GM23338 (cell line): ENCODE results near the gene UGGT2. TPM values are rescaled to one million over a fixed set of nuclear protein-coding genes. Genes with fewer than 3 reads are reported as not detected.

Experiments used
- ATAC-seq: fragments of 200-7000 bp; cut with Tn5 transposase; 3 replicates; pipeline ENCODE4 v1.9.1; 2020
- DNase-seq: peaks from one replicate; pipeline ENCODE4 v3.0.0-alpha.2; 2015; ENCODE audit warnings: low spot score
- H2AFZ ChIP-seq: fragments of 200-600 bp; sonication (generic); 2 replicates; pipeline ENCODE4 v1.8.0; 2016; ENCODE audit warnings: antibody characterized with exemption, mild to moderate bottlenecking, moderate library complexity
- H3F3A ChIP-seq: fragments of 200-600 bp; sonication (generic); replicated peaks from 2 replicates; pipeline ENCODE4 v1.8.0; 2017; ENCODE audit warnings: antibody characterized with exemption, mixed run types, low read depth
- H3K27ac ChIP-seq: fragments of 200-600 bp; sonication (generic); 2 replicates; pipeline ENCODE4 v1.6.1; 2016; ENCODE audit warnings: low read depth
- H3K27me3 ChIP-seq: fragments of 200-600 bp; sonication (generic); 2 replicates; pipeline ENCODE4 v1.8.0; 2016; ENCODE audit warnings: mild to moderate bottlenecking, mixed run types, moderate library complexity; ENCODE audit not compliant: insufficient read depth
- H3K36me3 ChIP-seq: fragments of 200-600 bp; sonication (generic); 2 replicates; pipeline ENCODE4 v1.8.0; 2016; ENCODE audit warnings: mild to moderate bottlenecking; ENCODE audit not compliant: insufficient read depth
- H3K4me1 ChIP-seq: fragments of 200-600 bp; sonication (generic); 2 replicates; pipeline ENCODE4 v1.8.0; 2016; ENCODE audit warnings: mild to moderate bottlenecking, moderate library complexity; ENCODE audit not compliant: insufficient read depth
- H3K4me2 ChIP-seq: fragments of 200-600 bp; sonication (generic); 2 replicates; pipeline ENCODE4 v1.7.1; 2017; ENCODE audit warnings: mixed run types
- H3K4me3 ChIP-seq: fragments of 200-600 bp; sonication (generic); 2 replicates; pipeline ENCODE4 v1.6.1; 2016; ENCODE audit warnings: mixed run types
- H3K79me2 ChIP-seq: fragments of 200-600 bp; sonication (generic); replicated peaks from 2 replicates; pipeline ENCODE4 v1.8.0; 2017; ENCODE audit warnings: mild to moderate bottlenecking; ENCODE audit not compliant: insufficient read depth
- H3K9me2 ChIP-seq: fragments of 200-600 bp; sonication (generic); 2 replicates; pipeline ENCODE4 v1.8.0; 2017; ENCODE audit not compliant: insufficient read depth
- H4K20me1 ChIP-seq: fragments of 200-600 bp; sonication (generic); replicated peaks from 2 replicates; pipeline ENCODE4 v1.8.0; 2017; ENCODE audit warnings: mild to moderate bottlenecking; ENCODE audit not compliant: insufficient read depth
- H3K27ac Mint-ChIP-seq: 2 replicates; pipeline ENCODE4 v1.8.0; 2020; ENCODE audit warnings: inconsistent platforms, mild to moderate bottlenecking, moderate library complexity, mixed read lengths
- H3K27me3 Mint-ChIP-seq: 3 replicates; pipeline ENCODE4 v1.8.0; 2022; ENCODE audit warnings: low read depth, mild to moderate bottlenecking, moderate library complexity, mixed read lengths, inconsistent platforms; ENCODE audit not compliant: insufficient read depth, poor library complexity
- H3K36me3 Mint-ChIP-seq: 3 replicates; pipeline ENCODE4 v1.8.0; 2021; ENCODE audit warnings: low read depth, mild to moderate bottlenecking, inconsistent platforms, moderate library complexity, mixed read lengths
- H3K4me1 Mint-ChIP-seq: 3 replicates; pipeline ENCODE4 v1.8.0; 2020; ENCODE audit warnings: mild to moderate bottlenecking, inconsistent platforms, mixed read lengths
- H3K4me3 Mint-ChIP-seq: 3 replicates; pipeline ENCODE4 v1.8.0; 2021; ENCODE audit warnings: moderate library complexity, mild to moderate bottlenecking, inconsistent platforms, mixed read lengths
- H3K9me3 Mint-ChIP-seq: 3 replicates; pipeline ENCODE4 v1.8.0; 2020; ENCODE audit warnings: moderate library complexity, mild to moderate bottlenecking, inconsistent platforms, mixed read lengths
- CREB1 ChIP-seq: fragments of 250-450 bp; sonication (Bioruptor Pico); IDR thresholded peaks from 2 replicates; pipeline ENCODE4 v1.5.0; 2020; ENCODE audit warnings: low read depth, mild to moderate bottlenecking, moderate library complexity
- EZH2 ChIP-seq: fragments of 200-600 bp; sonication (generic); IDR thresholded peaks from one replicate; pipeline ENCODE4 v1.8.0; 2017; ENCODE audit warnings: antibody characterized with exemption, mild to moderate bottlenecking, low read depth; ENCODE audit not compliant: unreplicated experiment
- EZH2phosphoT487 ChIP-seq: fragments of 200-600 bp; sonication (generic); IDR thresholded peaks from one replicate; pipeline ENCODE4 v1.8.1; 2018; ENCODE audit warnings: antibody characterized with exemption; ENCODE audit not compliant: unreplicated experiment
- JUNB ChIP-seq: IDR thresholded peaks from one replicate; pipeline ENCODE4 v1.6.1; 2016; ENCODE audit warnings: antibody characterized with exemption; ENCODE audit not compliant: unreplicated experiment
- POLR2AphosphoS5 ChIP-seq: IDR thresholded peaks from 2 replicates; pipeline ENCODE4 v1.6.1; 2016; ENCODE audit warnings: antibody characterized with exemption, low read depth
- STAT1 ChIP-seq: IDR thresholded peaks from one replicate; pipeline ENCODE4 v1.6.1; 2016; ENCODE audit warnings: antibody characterized with exemption; ENCODE audit not compliant: unreplicated experiment
- ZNF114 ChIP-seq: fragments of 250-450 bp; sonication (Bioruptor Pico); IDR thresholded peaks from 2 replicates; pipeline ENCODE4 v1.5.0; 2020; ENCODE audit warnings: mild to moderate bottlenecking, moderate library complexity
- ZNF331 ChIP-seq: fragments of 250-450 bp; sonication (Bioruptor Pico); IDR thresholded peaks from 2 replicates; pipeline ENCODE4 v1.5.0; 2020; ENCODE audit warnings: low read depth, mild to moderate bottlenecking, moderate library complexity
- polyA plus RNA-seq: library from polyadenylated mRNA; unstranded; fragments of >200 nt; fragmentation: Nextera tagmentation; extraction: Ambion mirVana; gene quantifications from 2 replicates; pipeline ENCODE4 v1.2.1, GENCODE V29; 2016
- total RNA-seq: library from RNA; depleted of rRNA; stranded (reverse); fragments of >200 nt; shearing (Covaris generic); gene quantifications from 2 replicates; pipeline ENCODE4 v1.2.3, GENCODE V29; 2014
- TF ChIP-seq, protein P1 (sequence below): IDR thresholded peaks from 2 replicates; pipeline ENCODE4 v1.6.1; 2016; ENCODE audit warnings: antibody characterized with exemption
- TF ChIP-seq, protein P2 (sequence below): IDR thresholded peaks from one replicate; pipeline ENCODE4 v1.6.1; 2018; ENCODE audit warnings: antibody characterized with exemption; ENCODE audit not compliant: unreplicated experiment
- TF ChIP-seq, protein P3 (sequence below), 2 experiments: fragments of 200-600 bp in 1 of 2; sonication (generic) in 1 of 2; conservative IDR thresholded peaks; 2 replicates each; pipeline versions ENCODE4 v1.5.1 to v1.6.1; 2016 to 2017; ENCODE audit warnings: antibody characterized with exemption in 2 of 2, low read depth in 2 of 2, mild to moderate bottlenecking in 2 of 2, moderate library complexity in 1 of 2

The UGGT2 gene
- total and polyA plus RNA-seq, 2 experiments from 2014 or later: 44.0 to 60.5 TPM

DNA sequence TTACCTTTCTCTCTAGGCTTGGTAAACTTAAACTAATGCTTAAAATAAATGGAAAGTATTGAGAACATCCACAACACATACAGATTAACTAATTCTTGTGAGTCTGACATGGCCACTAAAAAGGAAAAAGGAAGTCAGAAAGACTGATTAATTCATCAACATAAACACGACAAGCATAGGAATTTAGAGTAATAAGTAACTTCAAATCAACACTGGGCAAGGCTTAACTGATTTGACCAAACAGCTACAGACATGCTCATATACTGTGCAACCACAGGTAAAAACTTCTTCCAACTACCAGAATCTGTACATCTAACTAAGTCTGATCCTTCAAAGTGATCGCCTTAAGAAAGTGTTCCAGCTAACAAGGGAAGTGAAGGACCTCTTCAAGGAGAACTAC is 20.5 kb downstream of the UGGT2 start (continued):
- TF ChIP-seq, protein P1, sequence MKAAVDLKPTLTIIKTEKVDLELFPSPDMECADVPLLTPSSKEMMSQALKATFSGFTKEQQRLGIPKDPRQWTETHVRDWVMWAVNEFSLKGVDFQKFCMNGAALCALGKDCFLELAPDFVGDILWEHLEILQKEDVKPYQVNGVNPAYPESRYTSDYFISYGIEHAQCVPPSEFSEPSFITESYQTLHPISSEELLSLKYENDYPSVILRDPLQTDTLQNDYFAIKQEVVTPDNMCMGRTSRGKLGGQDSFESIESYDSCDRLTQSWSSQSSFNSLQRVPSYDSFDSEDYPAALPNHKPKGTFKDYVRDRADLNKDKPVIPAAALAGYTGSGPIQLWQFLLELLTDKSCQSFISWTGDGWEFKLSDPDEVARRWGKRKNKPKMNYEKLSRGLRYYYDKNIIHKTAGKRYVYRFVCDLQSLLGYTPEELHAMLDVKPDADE: no peak
- TF ChIP-seq, protein P2, sequence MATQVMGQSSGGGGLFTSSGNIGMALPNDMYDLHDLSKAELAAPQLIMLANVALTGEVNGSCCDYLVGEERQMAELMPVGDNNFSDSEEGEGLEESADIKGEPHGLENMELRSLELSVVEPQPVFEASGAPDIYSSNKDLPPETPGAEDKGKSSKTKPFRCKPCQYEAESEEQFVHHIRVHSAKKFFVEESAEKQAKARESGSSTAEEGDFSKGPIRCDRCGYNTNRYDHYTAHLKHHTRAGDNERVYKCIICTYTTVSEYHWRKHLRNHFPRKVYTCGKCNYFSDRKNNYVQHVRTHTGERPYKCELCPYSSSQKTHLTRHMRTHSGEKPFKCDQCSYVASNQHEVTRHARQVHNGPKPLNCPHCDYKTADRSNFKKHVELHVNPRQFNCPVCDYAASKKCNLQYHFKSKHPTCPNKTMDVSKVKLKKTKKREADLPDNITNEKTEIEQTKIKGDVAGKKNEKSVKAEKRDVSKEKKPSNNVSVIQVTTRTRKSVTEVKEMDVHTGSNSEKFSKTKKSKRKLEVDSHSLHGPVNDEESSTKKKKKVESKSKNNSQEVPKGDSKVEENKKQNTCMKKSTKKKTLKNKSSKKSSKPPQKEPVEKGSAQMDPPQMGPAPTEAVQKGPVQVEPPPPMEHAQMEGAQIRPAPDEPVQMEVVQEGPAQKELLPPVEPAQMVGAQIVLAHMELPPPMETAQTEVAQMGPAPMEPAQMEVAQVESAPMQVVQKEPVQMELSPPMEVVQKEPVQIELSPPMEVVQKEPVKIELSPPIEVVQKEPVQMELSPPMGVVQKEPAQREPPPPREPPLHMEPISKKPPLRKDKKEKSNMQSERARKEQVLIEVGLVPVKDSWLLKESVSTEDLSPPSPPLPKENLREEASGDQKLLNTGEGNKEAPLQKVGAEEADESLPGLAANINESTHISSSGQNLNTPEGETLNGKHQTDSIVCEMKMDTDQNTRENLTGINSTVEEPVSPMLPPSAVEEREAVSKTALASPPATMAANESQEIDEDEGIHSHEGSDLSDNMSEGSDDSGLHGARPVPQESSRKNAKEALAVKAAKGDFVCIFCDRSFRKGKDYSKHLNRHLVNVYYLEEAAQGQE: no peak
- no peak for TF ChIP-seq POLR2AphosphoS5
- TF ChIP-seq ZNF114 (CRISPR knock-in tag): no peak

DNA sequence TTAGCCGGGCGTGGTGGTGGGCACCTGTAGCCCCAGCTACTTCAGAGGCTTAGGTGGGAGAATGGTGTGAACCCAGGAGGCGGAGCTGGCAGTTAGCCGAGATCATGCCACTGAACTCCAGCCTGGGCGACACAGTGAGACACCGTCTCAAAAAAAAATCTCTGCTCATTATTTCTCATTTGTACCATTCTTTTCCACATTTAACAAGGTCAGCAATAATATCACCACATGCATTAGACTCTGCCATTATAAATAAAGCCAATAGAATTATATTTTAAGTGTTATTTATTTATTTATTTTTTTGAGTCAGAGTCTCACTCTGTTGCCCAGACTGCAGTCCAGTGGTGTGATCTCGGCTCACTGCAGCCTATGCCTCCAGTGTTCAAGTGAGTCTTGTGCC is 24.2 kb downstream of the UGGT2 start:
- no peak for ATAC-seq
- H3K27me3 ChIP-seq: no peaks in the 10 kb centered on the region
- H3K27ac Mint-ChIP-seq: no peak overlapping the region

More for the DNA sequence above, 24.2 kb downstream of the UGGT2 start:
- H3K9me3 Mint-ChIP-seq: peaks cover 7% of the 10 kb centered on the region; the same call in 1 of the 3 replicates
- no peak overlapping the region for H3K4me3 Mint-ChIP-seq
- H3K36me3 Mint-ChIP-seq: peaks cover 21% of the 10 kb centered on the region
- TF ChIP-seq CREB1 (CRISPR knock-in tag): no peak
- no peak for TF ChIP-seq ZNF331 (CRISPR knock-in tag)
- no peak for TF ChIP-seq EZH2
- TF ChIP-seq, protein P1: no peak
- no peak for TF ChIP-seq JUNB
- TF ChIP-seq POLR2AphosphoS5: no peak
- no peak for TF ChIP-seq STAT1
- TF ChIP-seq, protein P3, sequence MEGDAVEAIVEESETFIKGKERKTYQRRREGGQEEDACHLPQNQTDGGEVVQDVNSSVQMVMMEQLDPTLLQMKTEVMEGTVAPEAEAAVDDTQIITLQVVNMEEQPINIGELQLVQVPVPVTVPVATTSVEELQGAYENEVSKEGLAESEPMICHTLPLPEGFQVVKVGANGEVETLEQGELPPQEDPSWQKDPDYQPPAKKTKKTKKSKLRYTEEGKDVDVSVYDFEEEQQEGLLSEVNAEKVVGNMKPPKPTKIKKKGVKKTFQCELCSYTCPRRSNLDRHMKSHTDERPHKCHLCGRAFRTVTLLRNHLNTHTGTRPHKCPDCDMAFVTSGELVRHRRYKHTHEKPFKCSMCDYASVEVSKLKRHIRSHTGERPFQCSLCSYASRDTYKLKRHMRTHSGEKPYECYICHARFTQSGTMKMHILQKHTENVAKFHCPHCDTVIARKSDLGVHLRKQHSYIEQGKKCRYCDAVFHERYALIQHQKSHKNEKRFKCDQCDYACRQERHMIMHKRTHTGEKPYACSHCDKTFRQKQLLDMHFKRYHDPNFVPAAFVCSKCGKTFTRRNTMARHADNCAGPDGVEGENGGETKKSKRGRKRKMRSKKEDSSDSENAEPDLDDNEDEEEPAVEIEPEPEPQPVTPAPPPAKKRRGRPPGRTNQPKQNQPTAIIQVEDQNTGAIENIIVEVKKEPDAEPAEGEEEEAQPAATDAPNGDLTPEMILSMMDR (conservative IDR thresholded peaks at IDR 0.05; ENCODE audit: low read depth in 2 of 2): no peak
- TF ChIP-seq EZH2phosphoT487: no peak
- TF ChIP-seq ZNF114 (CRISPR knock-in tag): no peak
- Histone ChIP-seq H3K4me3 (no peak overlapping the region), H3K4me1 (no peaks in the 10 kb centered on the region), H3F3A (no peaks in the 10 kb centered on the region), H3K36me3 (no peaks in the 10 kb centered on the region; the same call in 1 of the 2 replicates), H3K27ac (no peak overlapping the region), H3K4me2 (no peak overlapping the region), H2AFZ (no peak overlapping the region), H3K79me2 (peaks cover 20% of the 10 kb centered on the region), H4K20me1 (no peaks in the 10 kb centered on the region), H3K9me2 (no peaks in the 10 kb centered on the region)
- H3K4me1 Mint-ChIP-seq: no peaks in the 10 kb centered on the region
- DNase-seq: no peak
- H3K27me3 Mint-ChIP-seq: no peaks in the 10 kb centered on the region
